Measurements from ENCODE around the gene BPNT1.
"Not testable (repeated sequence)": the region's sequence is repeated elsewhere in the genome, so short reads cannot be mapped to it uniquely, and the experiment has no call there.

Gene BPNT1

DNA sequence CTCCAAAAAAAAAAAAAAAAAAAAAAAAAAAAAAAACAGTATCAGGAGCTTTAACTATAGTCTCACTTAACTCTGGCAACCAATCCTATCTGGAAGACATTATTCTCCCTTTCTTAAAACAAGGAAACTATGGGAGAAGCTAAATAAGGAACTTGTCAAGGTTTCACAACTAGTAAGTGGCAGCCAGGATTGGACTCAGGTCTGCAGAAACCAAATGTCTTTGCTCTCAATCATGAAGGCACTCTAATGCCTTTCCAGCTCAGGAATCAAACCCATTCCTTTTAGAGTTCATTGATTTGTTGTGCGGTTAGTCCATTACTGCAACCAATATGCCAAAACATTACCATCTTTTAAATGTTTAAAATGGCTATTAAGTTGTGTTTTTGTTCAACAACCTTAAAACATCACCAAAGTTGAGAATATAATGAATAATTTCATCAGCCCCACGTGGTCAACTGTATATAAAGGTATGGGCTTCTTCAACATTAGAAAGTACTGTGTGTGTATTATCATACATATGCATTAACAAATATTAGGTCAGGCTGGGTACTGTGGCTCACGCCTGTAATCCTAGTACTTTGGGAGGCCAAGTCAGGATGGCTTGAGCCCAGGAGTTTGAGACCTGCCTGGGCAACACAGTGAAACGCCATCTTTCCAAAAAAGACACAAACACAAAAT is 44.8 kb downstream of the BPNT1 start:
- peak overlapping the region; percentile 96 to 99 for H3K4me3 ChIP-seq (ENCODE audit: low read length in 2 of 2)
- no peak overlapping the region for H3K27ac ChIP-seq (ENCODE audit: low read depth in 2 of 2, low read length in 2 of 2)
- peaks cover 12 to 13% of the 10 kb centered on the region in 2 donors for H3K4me1 ChIP-seq (ENCODE audit: control insufficient read depth in 2 of 2, insufficient read depth in 2 of 2, low read length in 2 of 2)
- no peak overlapping the region for H3K9ac ChIP-seq (ENCODE audit: low read depth in 1 of 2, low read length in 2 of 2)
- no peaks in the 10 kb centered on the region for H3K27me3 ChIP-seq (ENCODE audit: control insufficient read depth in 2 of 2, insufficient read depth in 2 of 2, low read length in 2 of 2)
- H3K36me3 ChIP-seq (ENCODE audit: control insufficient read depth in 2 of 2, insufficient read depth in 2 of 2, low read length in 2 of 2): peaks cover 0 to under 1% of the 10 kb centered on the region in 2 donors
- no peaks in the 10 kb centered on the region for H3K9me3 ChIP-seq (ENCODE audit: control insufficient read depth in 2 of 2, low read length in 2 of 2)

DNA sequence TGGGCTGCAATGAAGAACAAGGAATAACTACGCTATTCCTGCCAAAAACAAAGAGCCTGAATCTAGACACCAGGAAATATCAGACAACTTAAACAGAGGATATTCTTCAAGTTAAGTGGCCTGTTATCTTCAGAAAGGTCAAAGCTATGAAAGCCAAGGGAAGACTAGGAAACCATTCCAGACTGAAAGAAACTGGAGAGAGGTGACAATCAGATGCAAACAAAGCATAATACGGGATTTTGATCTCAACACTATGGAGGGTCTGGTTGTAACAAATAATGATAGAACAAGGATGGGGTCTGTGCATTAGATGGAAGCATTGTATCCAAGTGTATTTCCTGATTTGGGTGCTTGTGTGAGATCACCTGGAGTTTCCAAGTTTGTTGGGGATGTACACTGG is 45.9 kb downstream of the BPNT1 start:
- Histone ChIP-seq H3K9ac (ENCODE audit: low read depth in 1 of 2, low read length in 2 of 2) (no peak overlapping the region), H3K9me3 (ENCODE audit: control insufficient read depth in 2 of 2, low read length in 2 of 2) (no peaks in the 10 kb centered on the region), H3K4me1 (ENCODE audit: control insufficient read depth in 2 of 2, insufficient read depth in 2 of 2, low read length in 2 of 2) (peaks cover 12 to 13% of the 10 kb centered on the region in 2 donors), H3K36me3 (ENCODE audit: control insufficient read depth in 2 of 2, insufficient read depth in 2 of 2, low read length in 2 of 2) (peaks cover 6 to 9% of the 10 kb centered on the region in 2 donors), H3K4me3 (ENCODE audit: low read length in 2 of 2) (no peak overlapping the region), H3K27ac (ENCODE audit: low read depth in 2 of 2, low read length in 2 of 2) (no peak overlapping the region), H3K27me3 (ENCODE audit: control insufficient read depth in 2 of 2, insufficient read depth in 2 of 2, low read length in 2 of 2) (no peaks in the 10 kb centered on the region)

DNA sequence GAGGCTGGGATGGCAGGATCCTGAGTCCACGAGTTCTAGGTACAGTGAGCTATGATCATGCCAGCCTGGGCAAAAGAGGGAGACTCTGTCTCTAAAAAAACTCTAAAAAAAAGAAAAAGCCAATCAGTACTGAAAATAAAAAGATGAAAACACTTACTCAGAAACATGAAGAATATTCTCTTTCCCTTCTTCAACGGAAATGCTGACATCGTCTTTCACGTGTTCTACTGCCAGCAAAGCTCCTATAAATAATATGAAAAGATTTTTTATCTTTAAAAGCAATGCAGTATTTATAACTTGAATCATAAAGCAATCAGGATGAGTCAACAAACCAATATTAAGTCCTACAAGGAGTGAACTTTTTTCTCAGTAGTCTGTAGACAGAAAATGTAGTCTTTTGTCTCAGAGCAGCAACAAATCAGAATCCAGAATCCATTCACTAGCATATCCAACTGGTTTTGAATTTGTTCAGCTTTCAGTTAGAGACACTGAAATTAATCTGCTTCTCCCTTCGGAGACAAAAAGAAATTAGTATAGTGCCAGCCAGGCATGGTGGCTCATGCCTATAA is 49.5 kb downstream of the BPNT1 start:
- H3K27me3 ChIP-seq (ENCODE audit: control insufficient read depth in 2 of 2, insufficient read depth in 2 of 2, low read length in 2 of 2): no peaks in the 10 kb centered on the region
- peaks cover 7 to 14% of the 10 kb centered on the region in 2 donors for H3K36me3 ChIP-seq (ENCODE audit: control insufficient read depth in 2 of 2, insufficient read depth in 2 of 2, low read length in 2 of 2)
- no peak overlapping the region for H3K9ac ChIP-seq (ENCODE audit: low read depth in 1 of 2, low read length in 2 of 2)
- H3K27ac ChIP-seq (ENCODE audit: low read depth in 2 of 2, low read length in 2 of 2): no peak overlapping the region
- no peak overlapping the region for H3K4me3 ChIP-seq (ENCODE audit: low read length in 2 of 2)
- peaks cover 3 to 9% of the 10 kb centered on the region in 2 donors for H3K4me1 ChIP-seq (ENCODE audit: control insufficient read depth in 2 of 2, insufficient read depth in 2 of 2, low read length in 2 of 2)
- no peaks in the 10 kb centered on the region for H3K9me3 ChIP-seq (ENCODE audit: control insufficient read depth in 2 of 2, low read length in 2 of 2)

DNA sequence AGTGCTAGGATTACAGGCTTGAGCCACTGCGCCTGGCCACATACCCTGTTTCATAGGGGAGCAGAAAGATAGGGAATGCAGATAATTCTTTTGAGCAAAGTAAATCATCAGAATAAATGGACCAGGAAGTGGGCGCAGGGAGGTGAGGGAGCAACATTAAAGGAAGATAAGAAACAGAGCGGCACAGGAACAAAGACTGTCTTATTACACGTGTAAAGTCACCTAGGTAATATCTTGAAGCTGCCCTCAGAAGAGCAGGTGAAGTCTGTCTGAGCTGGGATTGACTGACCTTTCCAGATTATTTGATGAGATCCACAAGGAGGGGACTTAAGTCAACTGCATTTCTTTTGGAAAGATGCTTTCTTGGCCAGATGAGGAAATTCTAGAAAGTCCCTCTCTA is 50.9 kb downstream of the BPNT1 start:
- peaks cover 18 to 20% of the 10 kb centered on the region in 2 donors for H3K36me3 ChIP-seq (ENCODE audit: control insufficient read depth in 2 of 2, insufficient read depth in 2 of 2, low read length in 2 of 2)
- peaks cover 2 to 4% of the 10 kb centered on the region in 2 donors for H3K4me1 ChIP-seq (ENCODE audit: control insufficient read depth in 2 of 2, insufficient read depth in 2 of 2, low read length in 2 of 2)
- H3K27me3 ChIP-seq (ENCODE audit: control insufficient read depth in 2 of 2, insufficient read depth in 2 of 2, low read length in 2 of 2): no peaks in the 10 kb centered on the region
- H3K4me3 ChIP-seq (ENCODE audit: low read length in 2 of 2): no peak overlapping the region
- H3K9ac ChIP-seq (ENCODE audit: low read depth in 1 of 2, low read length in 2 of 2): no peak overlapping the region
- no peak overlapping the region for H3K27ac ChIP-seq (ENCODE audit: low read depth in 2 of 2, low read length in 2 of 2)
- no peaks in the 10 kb centered on the region for H3K9me3 ChIP-seq (ENCODE audit: control insufficient read depth in 2 of 2, low read length in 2 of 2)

- H3K4me3 ChIP-seq (ENCODE audit: low read length in 2 of 2); H3K9me3 ChIP-seq (ENCODE audit: control insufficient read depth in 2 of 2, low read length in 2 of 2); H3K27me3 ChIP-seq (ENCODE audit: control insufficient read depth in 2 of 2, insufficient read depth in 2 of 2, low read length in 2 of 2); H3K27ac ChIP-seq (ENCODE audit: low read depth in 2 of 2, low read length in 2 of 2); H3K4me1 ChIP-seq (ENCODE audit: control insufficient read depth in 2 of 2, insufficient read depth in 2 of 2, low read length in 2 of 2); H3K9ac ChIP-seq (ENCODE audit: low read depth in 1 of 2, low read length in 2 of 2): not testable (repeated sequence)
- peaks cover 22 to 27% of the 10 kb centered on the region in 2 donors for H3K36me3 ChIP-seq (ENCODE audit: control insufficient read depth in 2 of 2, insufficient read depth in 2 of 2, low read length in 2 of 2)
Measured at GRCh38 chr1:220037810-220038209, 51.8 kb downstream of the BPNT1 start.

DNA sequence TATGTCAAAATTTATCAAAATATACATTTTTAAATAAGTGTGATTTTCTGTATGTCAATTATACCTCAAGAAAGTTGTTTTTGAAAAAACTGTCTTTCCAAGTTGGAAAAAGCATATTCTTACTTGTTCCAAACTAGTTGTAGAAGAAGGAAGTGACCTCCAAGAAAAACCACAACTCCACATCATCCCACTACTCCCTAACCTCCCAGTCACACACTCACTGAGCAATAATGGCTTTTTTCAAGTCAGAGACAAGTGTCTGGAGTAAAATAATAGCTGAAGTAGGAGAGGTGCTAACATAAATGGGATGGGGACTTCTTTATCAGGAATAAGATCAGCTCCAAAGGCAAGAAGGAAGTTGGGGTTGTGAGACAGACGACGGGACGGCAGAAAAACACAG is 56.7 kb downstream of the BPNT1 start:
- Histone ChIP-seq H3K36me3 (ENCODE audit: control insufficient read depth in 2 of 2, insufficient read depth in 2 of 2, low read length in 2 of 2) (peaks cover 43 to 47% of the 10 kb centered on the region in 2 donors), H3K9ac (ENCODE audit: low read depth in 1 of 2, low read length in 2 of 2) (no peak overlapping the region), H3K27ac (ENCODE audit: low read depth in 2 of 2, low read length in 2 of 2) (no peak overlapping the region)

DNA sequence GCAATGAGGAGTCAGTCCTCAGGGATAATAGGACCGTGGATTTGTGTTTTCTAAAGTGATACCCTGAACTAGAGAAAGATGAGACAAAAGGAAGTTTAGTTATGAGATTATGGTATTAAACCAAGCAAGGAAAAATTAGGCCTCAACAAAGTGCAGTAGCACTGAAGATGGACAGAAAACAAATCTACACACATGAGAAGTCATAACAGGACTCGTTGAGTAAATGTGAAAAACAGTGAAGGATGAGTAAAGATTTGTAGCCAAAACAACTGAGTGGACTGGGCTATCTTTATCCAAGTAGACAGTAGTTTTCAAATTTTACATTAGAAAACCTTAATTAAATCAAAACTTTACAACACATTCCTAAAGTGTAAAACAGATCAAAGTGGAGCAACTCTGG is 58.3 kb downstream of the BPNT1 start:
- H3K27me3 ChIP-seq (ENCODE audit: control insufficient read depth in 2 of 2, insufficient read depth in 2 of 2, low read length in 2 of 2): no peaks in the 10 kb centered on the region
- no peaks in the 10 kb centered on the region for H3K9me3 ChIP-seq (ENCODE audit: control insufficient read depth in 2 of 2, low read length in 2 of 2)
- no peak overlapping the region for H3K27ac ChIP-seq (ENCODE audit: low read depth in 2 of 2, low read length in 2 of 2)
- H3K4me1 ChIP-seq (ENCODE audit: control insufficient read depth in 2 of 2, insufficient read depth in 2 of 2, low read length in 2 of 2): no peaks in the 10 kb centered on the region
- peaks cover 43 to 48% of the 10 kb centered on the region in 2 donors for H3K36me3 ChIP-seq (ENCODE audit: control insufficient read depth in 2 of 2, insufficient read depth in 2 of 2, low read length in 2 of 2)
- no peak overlapping the region for H3K9ac ChIP-seq (ENCODE audit: low read depth in 1 of 2, low read length in 2 of 2)
- no peak overlapping the region for H3K4me3 ChIP-seq (ENCODE audit: low read length in 2 of 2)

More for the DNA sequence above, 56.7 kb downstream of the BPNT1 start:
- H3K9me3 ChIP-seq (ENCODE audit: control insufficient read depth in 2 of 2, low read length in 2 of 2): no peaks in the 10 kb centered on the region
- no peaks in the 10 kb centered on the region for H3K27me3 ChIP-seq (ENCODE audit: control insufficient read depth in 2 of 2, insufficient read depth in 2 of 2, low read length in 2 of 2)
- no peaks in the 10 kb centered on the region for H3K4me1 ChIP-seq (ENCODE audit: control insufficient read depth in 2 of 2, insufficient read depth in 2 of 2, low read length in 2 of 2)
- no peak overlapping the region for H3K4me3 ChIP-seq (ENCODE audit: low read length in 2 of 2)

DNA sequence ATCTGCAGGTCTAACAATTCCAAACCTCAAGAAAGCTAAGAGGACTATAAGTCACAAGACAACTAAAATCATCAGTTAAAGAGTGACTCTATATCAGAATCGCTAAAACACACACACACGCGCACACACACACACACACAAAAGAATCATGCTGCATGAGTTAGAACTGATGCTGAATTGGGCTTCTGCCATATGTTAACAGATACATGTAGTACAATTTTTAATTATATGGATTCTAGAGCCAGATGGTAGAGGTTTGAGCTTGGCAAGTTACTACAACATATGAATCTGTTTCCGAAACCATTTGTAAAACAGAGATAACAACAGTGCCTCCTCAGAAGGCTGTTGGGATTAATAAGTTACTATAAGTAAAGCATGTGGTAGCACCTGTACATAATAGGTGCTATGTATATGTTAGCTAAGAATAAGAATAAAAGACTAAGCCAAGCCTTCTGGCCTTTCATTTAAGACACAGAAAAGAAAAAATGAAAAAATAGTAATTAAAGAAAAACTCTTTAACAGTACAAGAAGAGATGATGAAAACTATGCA is 61.2 kb downstream of the BPNT1 start:
- Histone ChIP-seq H3K9ac (ENCODE audit: low read depth in 1 of 2, low read length in 2 of 2) (no peak overlapping the region), H3K27ac (ENCODE audit: low read depth in 2 of 2, low read length in 2 of 2) (no peak overlapping the region), H3K9me3 (ENCODE audit: control insufficient read depth in 2 of 2, low read length in 2 of 2) (no peaks in the 10 kb centered on the region), H3K36me3 (ENCODE audit: control insufficient read depth in 2 of 2, insufficient read depth in 2 of 2, low read length in 2 of 2) (peaks cover 45 to 55% of the 10 kb centered on the region in 2 donors), H3K4me3 (ENCODE audit: low read length in 2 of 2) (no peak overlapping the region), H3K27me3 (ENCODE audit: control insufficient read depth in 2 of 2, insufficient read depth in 2 of 2, low read length in 2 of 2) (no peaks in the 10 kb centered on the region), H3K4me1 (ENCODE audit: control insufficient read depth in 2 of 2, insufficient read depth in 2 of 2, low read length in 2 of 2) (no peaks in the 10 kb centered on the region)

DNA sequence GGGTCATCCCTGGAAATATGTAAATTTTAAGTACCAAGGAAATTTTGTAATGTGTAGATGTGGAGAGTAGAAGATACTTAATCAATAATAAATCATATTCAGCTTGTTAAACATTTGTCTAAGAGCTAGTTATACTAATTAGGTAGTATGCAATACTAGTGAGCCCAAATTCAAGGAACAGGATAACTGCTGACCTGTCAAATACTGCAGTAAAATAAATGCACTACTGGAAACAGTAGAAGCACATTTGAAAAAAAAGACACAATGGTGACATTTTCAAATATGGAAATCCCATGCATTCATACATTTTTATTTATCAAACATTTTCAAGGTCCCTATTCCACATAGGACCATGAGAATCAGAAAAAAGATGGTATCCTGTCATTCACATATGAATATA is 70.5 kb downstream of the BPNT1 start:
- H3K9me3 ChIP-seq (ENCODE audit: control insufficient read depth in 2 of 2, low read length in 2 of 2): no peaks in the 10 kb centered on the region
- H3K27me3 ChIP-seq (ENCODE audit: control insufficient read depth in 2 of 2, insufficient read depth in 2 of 2, low read length in 2 of 2): no peaks in the 10 kb centered on the region
- H3K27ac ChIP-seq (ENCODE audit: low read depth in 2 of 2, low read length in 2 of 2): no peak overlapping the region
- H3K4me1 ChIP-seq (ENCODE audit: control insufficient read depth in 2 of 2, insufficient read depth in 2 of 2, low read length in 2 of 2): no peaks in the 10 kb centered on the region
- H3K36me3 ChIP-seq (ENCODE audit: control insufficient read depth in 2 of 2, insufficient read depth in 2 of 2, low read length in 2 of 2): peaks cover 46 to 56% of the 10 kb centered on the region in 2 donors
- no peak overlapping the region for H3K4me3 ChIP-seq (ENCODE audit: low read length in 2 of 2)
- no peak overlapping the region for H3K9ac ChIP-seq (ENCODE audit: low read depth in 1 of 2, low read length in 2 of 2)

DNA sequence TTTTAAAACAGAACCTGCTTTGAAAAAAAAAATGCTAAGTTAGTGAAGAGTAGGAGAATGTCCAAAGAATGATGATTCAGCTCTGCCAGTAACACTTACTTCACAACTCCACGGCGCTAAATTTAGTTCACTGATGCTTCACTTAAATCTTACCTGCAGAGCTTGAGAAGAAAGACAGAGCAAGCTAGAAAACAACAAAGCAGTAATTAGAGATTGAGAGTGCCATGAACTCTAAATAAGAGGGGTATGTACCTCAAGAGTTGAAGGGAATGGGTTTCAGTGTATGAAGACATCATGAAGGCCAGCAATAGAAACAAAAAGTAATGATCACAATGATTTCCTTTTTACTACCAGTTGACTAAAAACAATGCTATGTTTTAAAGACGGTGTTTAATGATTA is 76.1 kb downstream of the BPNT1 start:
- no peak overlapping the region for H3K9ac ChIP-seq (ENCODE audit: low read depth in 1 of 2, low read length in 2 of 2)
- H3K36me3 ChIP-seq (ENCODE audit: control insufficient read depth in 2 of 2, insufficient read depth in 2 of 2, low read length in 2 of 2): peaks cover 33 to 40% of the 10 kb centered on the region in 2 donors
- H3K4me1 ChIP-seq (ENCODE audit: control insufficient read depth in 2 of 2, insufficient read depth in 2 of 2, low read length in 2 of 2): no peaks in the 10 kb centered on the region
- H3K4me3 ChIP-seq (ENCODE audit: low read length in 2 of 2): no peak overlapping the region
- no peaks in the 10 kb centered on the region for H3K27me3 ChIP-seq (ENCODE audit: control insufficient read depth in 2 of 2, insufficient read depth in 2 of 2, low read length in 2 of 2)
- no peak overlapping the region for H3K27ac ChIP-seq (ENCODE audit: low read depth in 2 of 2, low read length in 2 of 2)
- H3K9me3 ChIP-seq (ENCODE audit: control insufficient read depth in 2 of 2, low read length in 2 of 2): no peaks in the 10 kb centered on the region
